Measurements from ENCODE around the gene RPA1.

DNA sequence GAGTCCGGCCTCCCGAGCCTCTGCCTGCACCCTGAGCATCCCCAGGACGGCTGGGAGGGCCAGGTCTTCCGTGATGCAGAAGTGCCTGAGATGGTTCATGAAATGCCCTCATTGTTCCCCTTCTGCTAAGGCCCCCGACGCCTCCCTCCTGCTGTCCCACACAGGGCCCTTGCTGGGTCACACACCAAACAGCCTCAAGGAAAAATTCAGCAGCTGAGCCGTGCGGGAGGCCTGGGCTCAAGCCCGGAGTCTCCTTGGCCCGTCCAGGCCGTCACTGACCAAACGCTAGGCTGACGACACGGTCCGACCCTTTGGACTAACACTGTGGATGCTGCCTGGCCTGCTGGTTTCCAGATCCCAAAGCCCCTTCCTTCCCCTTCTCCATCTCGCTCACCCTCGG lies 105.1 kb downstream of the RPA1 start:
- TF ChIP-seq, protein P1, sequence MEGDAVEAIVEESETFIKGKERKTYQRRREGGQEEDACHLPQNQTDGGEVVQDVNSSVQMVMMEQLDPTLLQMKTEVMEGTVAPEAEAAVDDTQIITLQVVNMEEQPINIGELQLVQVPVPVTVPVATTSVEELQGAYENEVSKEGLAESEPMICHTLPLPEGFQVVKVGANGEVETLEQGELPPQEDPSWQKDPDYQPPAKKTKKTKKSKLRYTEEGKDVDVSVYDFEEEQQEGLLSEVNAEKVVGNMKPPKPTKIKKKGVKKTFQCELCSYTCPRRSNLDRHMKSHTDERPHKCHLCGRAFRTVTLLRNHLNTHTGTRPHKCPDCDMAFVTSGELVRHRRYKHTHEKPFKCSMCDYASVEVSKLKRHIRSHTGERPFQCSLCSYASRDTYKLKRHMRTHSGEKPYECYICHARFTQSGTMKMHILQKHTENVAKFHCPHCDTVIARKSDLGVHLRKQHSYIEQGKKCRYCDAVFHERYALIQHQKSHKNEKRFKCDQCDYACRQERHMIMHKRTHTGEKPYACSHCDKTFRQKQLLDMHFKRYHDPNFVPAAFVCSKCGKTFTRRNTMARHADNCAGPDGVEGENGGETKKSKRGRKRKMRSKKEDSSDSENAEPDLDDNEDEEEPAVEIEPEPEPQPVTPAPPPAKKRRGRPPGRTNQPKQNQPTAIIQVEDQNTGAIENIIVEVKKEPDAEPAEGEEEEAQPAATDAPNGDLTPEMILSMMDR (conservative IDR thresholded peaks at IDR 0.05 in 1 of 2, IDR thresholded peaks at IDR 0.05 in 1 of 2; ENCODE audit: low read depth in 1 of 2, low read length in 2 of 2), result no peak
- no peak for TF ChIP-seq EZH2 (IDR thresholded peaks at IDR 0.05; ENCODE audit: low read length, missing control alignments)
